Tibial nerve (tissue), 4 donors: ENCODE data around the gene MATN4. TPM values are rescaled to one million over a fixed set of nuclear protein-coding genes. Genes with fewer than 3 reads are reported as not detected.

Experiments used
- DNase-seq, 2 donors: peaks; one replicate each; pipeline ENCODE4 v3.0.0-alpha.2; 2019; ENCODE audit warnings: low spot score in 2 of 2
- H3K27ac ChIP-seq, 4 donors: fragments of 200-600 bp; sonication (generic) in 3 of 4; one replicate each; pipeline ENCODE4 v1.5.1; 2017 to 2019; ENCODE audit warnings: mild to moderate bottlenecking in 1 of 4
- H3K27me3 ChIP-seq, 2 donors: fragments of 200-600 bp; sonication (generic) in 1 of 2; one replicate each; pipeline versions ENCODE4 v1.5.1 to v1.6.0; 2017 to 2019
- H3K36me3 ChIP-seq, 3 donors: fragments of 200-600 bp; sonication (generic); one replicate each; pipeline ENCODE4 v1.5.1; 2018 to 2019
- H3K4me1 ChIP-seq, 4 donors: fragments of 200-600 bp; sonication (generic) in 3 of 4; one replicate each; pipeline ENCODE4 v1.5.1; 2017 to 2019
- H3K4me3 ChIP-seq, 4 donors: fragments of 200-600 bp; sonication (generic) in 3 of 4; one replicate each; pipeline ENCODE4 v1.5.1; 2017 to 2019; ENCODE audit warnings: mild to moderate bottlenecking in 1 of 4, moderate library complexity in 1 of 4
- H3K9me3 ChIP-seq, 4 donors: fragments of 200-600 bp; sonication (generic) in 3 of 4; one replicate each; pipeline ENCODE4 v1.5.1; 2017 to 2019
- EP300 ChIP-seq, 2 donors: sonication (generic); formaldehyde crosslinking; IDR thresholded peaks; one replicate each; pipeline ENCODE4 v1.6.1; 2017; ENCODE audit warnings: antibody characterized with exemption in 2 of 2, mild to moderate bottlenecking in 1 of 2
- POLR2A ChIP-seq, 2 donors: fragments of 450-650 bp; IDR thresholded peaks; one replicate each; pipeline ENCODE4 v1.6.1; 2017; ENCODE audit warnings: antibody characterized with exemption in 2 of 2, mild to moderate bottlenecking in 2 of 2, moderate library complexity in 2 of 2
- WGBS, 2 donors: methylation state at CpG; one replicate each; pipeline ENCODE4 v1.1.5; 2018; 5-methylcytosine and 5-hydroxymethylcytosine counted together
- total RNA-seq, 4 donors: library from RNA; depleted of rRNA; stranded (reverse); fragments of >200 nt; gene quantifications; one replicate each; pipeline ENCODE4 v1.1.0, GENCODE V29; 2016
- TF ChIP-seq, protein P1 (sequence below), 5 experiments: fragments of 200-600 bp in 3 of 5; fragments of 450-650 bp in 2 of 5; sonication (generic) in 3 of 5; IDR thresholded peaks; one replicate each; pipeline ENCODE4 v1.5.1; 2016 to 2019; ENCODE audit warnings: antibody characterized with exemption in 5 of 5, mild to moderate bottlenecking in 3 of 5, moderate library complexity in 2 of 5

The MATN4 gene
- total RNA-seq, 4 donors from 2014 or later: not detected

GRCh38 chr20:45346851-45347250 lies 38.8 kb upstream of the MATN4 start:
- Histone ChIP-seq H3K4me3 (peak overlapping the region; percentile 58 to 79 (median 70)), H3K9me3 (no peaks in the 10 kb centered on the region), H3K4me1 (peaks cover 0 to 67% (median 50%) of the 10 kb centered on the region in 4 donors), H3K36me3 (no peaks in the 10 kb centered on the region), H3K27me3 (no peaks in the 10 kb centered on the region), H3K27ac (peak overlapping the region; percentile 90 to 98 (median 94))
- DNase-seq: no peak
- 38 to 40% methylated on average over 5 of the region's 5 CpGs for WGBS, 2 donors
- TF ChIP-seq, protein P1, sequence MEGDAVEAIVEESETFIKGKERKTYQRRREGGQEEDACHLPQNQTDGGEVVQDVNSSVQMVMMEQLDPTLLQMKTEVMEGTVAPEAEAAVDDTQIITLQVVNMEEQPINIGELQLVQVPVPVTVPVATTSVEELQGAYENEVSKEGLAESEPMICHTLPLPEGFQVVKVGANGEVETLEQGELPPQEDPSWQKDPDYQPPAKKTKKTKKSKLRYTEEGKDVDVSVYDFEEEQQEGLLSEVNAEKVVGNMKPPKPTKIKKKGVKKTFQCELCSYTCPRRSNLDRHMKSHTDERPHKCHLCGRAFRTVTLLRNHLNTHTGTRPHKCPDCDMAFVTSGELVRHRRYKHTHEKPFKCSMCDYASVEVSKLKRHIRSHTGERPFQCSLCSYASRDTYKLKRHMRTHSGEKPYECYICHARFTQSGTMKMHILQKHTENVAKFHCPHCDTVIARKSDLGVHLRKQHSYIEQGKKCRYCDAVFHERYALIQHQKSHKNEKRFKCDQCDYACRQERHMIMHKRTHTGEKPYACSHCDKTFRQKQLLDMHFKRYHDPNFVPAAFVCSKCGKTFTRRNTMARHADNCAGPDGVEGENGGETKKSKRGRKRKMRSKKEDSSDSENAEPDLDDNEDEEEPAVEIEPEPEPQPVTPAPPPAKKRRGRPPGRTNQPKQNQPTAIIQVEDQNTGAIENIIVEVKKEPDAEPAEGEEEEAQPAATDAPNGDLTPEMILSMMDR (IDR thresholded peaks at IDR 0.05): no peak
- TF ChIP-seq POLR2A (IDR thresholded peaks at IDR 0.05) (no peak), EP300 (IDR thresholded peaks at IDR 0.05) (no peak)

DNA sequence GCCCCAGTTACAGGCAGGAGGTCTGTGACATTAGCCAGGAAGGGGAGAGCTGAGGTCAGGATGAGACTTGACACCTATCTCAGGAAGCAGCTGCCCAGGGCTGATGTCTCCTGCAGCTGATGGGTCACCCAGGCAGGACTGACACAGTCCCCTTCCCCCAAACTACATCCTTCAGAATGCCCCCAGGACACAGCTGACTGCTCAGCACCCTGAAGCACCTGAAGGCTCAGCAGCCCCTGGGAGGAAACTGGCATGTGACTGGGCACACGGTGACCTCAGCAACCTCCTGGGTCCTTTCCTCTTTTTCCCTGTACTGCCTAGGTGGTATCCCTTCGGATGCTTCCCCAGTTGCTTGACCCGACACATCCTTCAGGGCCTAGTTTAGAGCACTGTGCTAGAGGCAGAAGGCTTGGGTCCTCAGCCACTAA lies 38.2 kb upstream of the MATN4 start:
- WGBS, 2 donors: 55 to 64% methylated on average over 3 of the region's 3 CpGs
- Histone ChIP-seq H3K36me3 (no peaks in the 10 kb centered on the region), H3K4me3 (peak overlapping the region; percentile 58 to 79 (median 70)), H3K27me3 (no peaks in the 10 kb centered on the region), H3K4me1 (peaks cover 0 to 72% (median 55%) of the 10 kb centered on the region in 4 donors), H3K9me3 (no peaks in the 10 kb centered on the region), H3K27ac (peak overlapping the region; percentile 90 to 98 (median 94))
- no peak for DNase-seq
- TF ChIP-seq EP300 (IDR thresholded peaks at IDR 0.05): no peak
- TF ChIP-seq, protein P1 (IDR thresholded peaks at IDR 0.05): no peak
- TF ChIP-seq POLR2A (IDR thresholded peaks at IDR 0.05): no peak

DNA sequence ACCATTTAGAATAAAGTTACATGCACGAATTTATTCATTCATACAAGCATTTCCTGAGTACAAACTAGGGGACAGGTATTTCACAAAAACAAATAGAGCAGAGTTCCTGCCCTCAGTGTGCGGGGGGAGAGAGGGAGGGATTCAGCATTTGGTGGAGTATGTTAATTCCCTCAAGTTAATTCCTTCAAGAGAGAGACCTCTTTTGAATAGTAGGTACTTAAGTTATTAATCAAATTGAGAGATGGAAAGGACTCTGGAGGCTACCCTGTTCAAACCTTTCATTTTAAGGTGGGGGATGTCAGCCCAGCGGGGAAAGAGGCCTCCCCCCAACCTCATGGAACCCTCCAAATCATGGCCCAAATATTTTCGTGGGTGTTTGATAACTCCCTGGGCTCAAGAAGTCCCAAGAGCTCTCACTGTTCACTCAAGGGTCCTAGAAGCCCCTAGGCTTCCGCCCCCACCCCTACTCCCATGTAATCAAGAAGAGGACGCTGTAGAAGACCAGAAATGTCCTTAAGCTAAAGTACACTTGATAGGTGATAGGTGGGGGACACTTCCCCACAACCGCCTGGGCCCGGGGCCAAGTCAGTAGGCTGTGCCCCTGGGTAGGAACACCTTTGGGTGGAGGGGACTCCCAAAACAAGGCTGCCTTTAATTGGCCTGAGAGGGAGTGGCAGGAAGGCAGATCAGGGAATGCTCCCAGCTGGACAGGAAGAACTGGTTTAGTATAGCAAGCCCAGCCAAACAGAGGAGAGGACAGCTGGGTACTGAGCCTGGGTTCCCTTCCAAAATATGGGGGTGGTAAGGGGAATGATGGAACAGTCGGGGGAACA lies 37.2 kb upstream of the MATN4 start:
- WGBS, 2 donors: 68 to 77% methylated on average over 9 of the region's 9 CpGs

DNA sequence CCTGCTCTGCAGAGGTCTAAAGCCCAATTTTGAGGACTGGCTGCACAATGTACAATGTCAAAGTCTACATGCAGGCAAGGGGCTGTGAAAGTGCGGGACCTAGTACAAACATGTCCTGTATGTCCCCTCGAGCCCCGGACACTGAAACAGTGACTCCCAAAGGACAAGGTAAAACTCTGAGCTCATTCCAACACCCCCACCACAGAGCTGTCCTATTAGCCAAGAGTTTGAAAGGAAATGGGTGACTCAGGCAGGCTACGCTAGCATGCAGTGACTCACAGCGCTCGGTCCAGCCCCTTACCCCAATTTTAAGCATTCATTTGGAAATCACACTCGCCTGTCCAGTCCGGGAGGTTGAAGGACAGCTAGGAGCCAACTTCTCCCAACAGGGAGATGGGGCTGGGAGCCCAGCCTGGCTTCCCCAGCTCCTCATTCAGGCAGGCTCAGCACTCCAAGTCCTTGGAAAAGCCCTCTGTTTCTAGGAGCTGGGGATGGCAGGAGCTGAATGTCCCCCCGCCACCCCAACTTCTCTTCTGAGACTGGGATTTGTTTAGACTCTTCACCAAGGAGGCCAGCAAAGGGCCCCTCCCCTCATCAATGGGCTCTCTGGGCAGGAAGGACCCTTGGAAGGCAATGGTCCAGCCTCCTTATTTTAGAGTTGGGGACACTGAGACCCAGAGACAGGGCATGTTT lies 36.2 kb upstream of the MATN4 start:
- Histone ChIP-seq H3K27me3 (no peaks in the 10 kb centered on the region), H3K4me3 (peak overlapping the region in 2 of 4 donors; percentile 31 to 39), H3K9me3 (no peaks in the 10 kb centered on the region), H3K4me1 (peaks cover 0 to 89% (median 73%) of the 10 kb centered on the region in 4 donors), H3K27ac (peak overlapping the region; percentile 49 to 98 (median 94)), H3K36me3 (no peaks in the 10 kb centered on the region)
- DNase-seq: no peak
- WGBS, 2 donors: 27 to 36% methylated on average over 9 of the region's 9 CpGs
- TF ChIP-seq, protein P1 (IDR thresholded peaks at IDR 0.05): no peak
- TF ChIP-seq EP300 (IDR thresholded peaks at IDR 0.05) (peak in 1 of 2 donors; percentile 61), POLR2A (IDR thresholded peaks at IDR 0.05) (peak in 1 of 2 donors; percentile 28)

More for the DNA sequence above, 37.2 kb upstream of the MATN4 start:
- H3K27ac ChIP-seq: peak overlapping the region; percentile 90 to 98 (median 94)
- H3K4me3 ChIP-seq: peak overlapping the region in 3 of 4 donors; percentile 58 to 79 (median 74)
- peaks cover 0 to 82% (median 64%) of the 10 kb centered on the region in 4 donors for H3K4me1 ChIP-seq
- TF ChIP-seq POLR2A (IDR thresholded peaks at IDR 0.05): no peak
- TF ChIP-seq, protein P1 (IDR thresholded peaks at IDR 0.05): no peak
- no peak for TF ChIP-seq EP300 (IDR thresholded peaks at IDR 0.05)
- no peak for DNase-seq
- no peaks in the 10 kb centered on the region for H3K36me3 ChIP-seq
- H3K27me3 ChIP-seq: no peaks in the 10 kb centered on the region
- no peaks in the 10 kb centered on the region for H3K9me3 ChIP-seq
